NOMO-1 treated with DMSO at 0.1 percent for 48 hours (cell line): ENCODE results near the gene SYT15.
"Not testable (repeated sequence)": the region's sequence is repeated elsewhere in the genome, so short reads cannot be mapped to it uniquely, and the experiment has no call there.

Experiments
- DNase-seq: peaks from one replicate; lab custom pipeline; 2025; ENCODE audit not compliant: unreplicated experiment; lab: John Stamatoyannopoulos, UW

SYT15 gene

DNA sequence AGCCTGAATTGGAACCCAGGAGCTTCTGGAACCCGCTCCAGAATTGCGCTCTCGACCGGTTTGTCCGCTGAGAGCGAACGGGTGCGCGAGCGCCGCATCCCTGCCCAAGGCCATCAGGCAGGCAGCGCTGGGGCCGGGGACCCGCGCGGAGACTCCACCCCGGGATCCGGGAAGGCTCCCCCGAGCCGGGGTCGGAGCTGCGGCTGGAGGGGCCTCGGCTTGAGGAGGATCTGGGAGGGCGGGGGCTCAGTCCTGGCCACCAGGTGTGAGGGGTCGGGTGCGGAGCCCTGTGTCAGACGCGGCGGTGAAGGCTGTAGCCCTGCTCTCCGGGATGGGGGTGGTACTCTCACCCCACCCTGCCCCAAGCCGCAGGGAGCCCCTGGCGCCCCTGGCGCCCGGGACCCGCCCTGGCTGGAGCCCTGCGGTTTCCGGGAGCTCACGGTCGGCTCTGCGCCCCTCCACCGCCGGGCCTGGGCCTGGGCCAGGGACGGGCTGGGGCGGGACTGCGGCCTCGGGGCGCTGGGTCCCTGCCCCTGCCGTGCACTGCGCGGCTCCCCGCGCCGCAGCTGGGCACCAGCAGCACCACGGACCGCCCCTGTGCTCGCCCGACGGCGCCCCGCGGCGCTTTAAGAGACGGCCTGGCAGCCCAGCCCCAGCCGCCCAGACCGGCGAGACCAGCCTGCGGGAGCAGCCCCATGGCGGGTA lies at the start of gene SYT15:
Gene SYT15, plus strand, starts transcription at position 655 of the 705 bp plus-strand sequence. Its CDS starts 41 bp downstream, at position 696.
- not testable (repeated sequence) for DNase-seq

DNA sequence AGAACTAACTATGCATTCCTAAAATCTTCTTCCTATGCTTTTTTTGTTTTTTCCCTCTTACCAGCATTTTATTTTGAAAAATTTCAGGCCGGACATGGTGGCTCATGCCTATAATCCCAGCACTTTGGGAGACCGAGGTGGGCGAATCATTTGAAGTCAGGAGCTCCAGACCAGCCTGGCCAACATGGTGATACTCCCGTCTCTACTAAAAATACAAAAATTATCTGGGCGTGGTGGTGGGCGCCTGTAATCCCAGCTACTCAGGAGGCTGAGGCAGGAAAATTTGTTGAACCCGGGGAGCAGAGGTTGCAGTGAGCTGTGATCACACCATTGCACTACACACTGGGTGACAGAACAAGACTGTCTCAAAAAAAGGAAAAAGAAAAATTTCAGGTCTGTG lies 49.2 kb upstream of the SYT15 start:
- DNase-seq: not testable (repeated sequence)

DNA sequence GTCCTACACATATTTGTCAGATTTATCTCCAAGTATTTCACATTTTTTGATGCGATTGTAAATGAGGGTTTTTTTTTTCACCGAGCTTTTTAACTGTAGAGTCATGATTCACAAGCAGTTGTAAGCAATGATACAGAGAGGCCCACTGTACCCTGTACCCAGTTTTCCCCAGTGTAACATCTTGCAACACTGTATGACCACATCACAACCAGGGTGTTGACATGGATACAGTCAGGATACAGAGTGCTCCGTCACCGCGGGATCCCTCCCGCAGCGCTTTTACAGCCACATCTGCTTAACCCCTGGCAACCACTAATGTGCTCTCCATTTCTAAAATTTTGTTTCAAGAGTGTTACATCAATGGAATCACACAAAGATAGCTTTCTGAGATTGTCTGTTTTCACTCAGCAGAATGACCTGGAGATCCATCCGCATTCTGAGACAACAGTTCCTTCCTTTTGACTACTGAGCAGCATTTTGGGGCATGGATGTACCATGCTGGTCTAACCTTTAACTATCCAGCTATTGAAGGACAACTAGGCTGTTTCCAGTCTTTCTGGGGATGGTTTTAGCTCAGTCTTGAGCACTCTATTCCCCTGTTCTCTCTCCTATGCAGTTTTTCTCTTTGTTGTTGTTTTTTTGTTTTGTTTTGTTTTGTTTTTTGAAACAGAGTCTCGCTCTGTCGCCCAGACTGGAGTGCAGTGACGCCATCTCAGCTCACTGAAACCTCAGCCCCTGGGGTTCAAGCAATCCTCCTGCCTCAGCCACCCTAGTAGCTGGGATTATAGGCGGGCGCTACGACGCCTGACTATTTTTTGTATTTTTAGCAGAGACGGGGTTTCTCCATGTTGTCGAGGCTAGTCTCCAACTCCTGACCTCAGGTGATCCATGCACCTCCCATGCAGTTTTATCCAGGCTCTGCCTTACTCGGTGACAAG lies 48.4 kb upstream of the SYT15 start:
- DNase-seq: no peak

GRCh38 chr10:46532256-46532655 lies 46.7 kb upstream of the SYT15 start:
- DNase-seq: not testable (repeated sequence)

- no peak for DNase-seq
Measured at GRCh38 chr10:46534828-46535524, 44.0 kb upstream of the SYT15 start.

DNA sequence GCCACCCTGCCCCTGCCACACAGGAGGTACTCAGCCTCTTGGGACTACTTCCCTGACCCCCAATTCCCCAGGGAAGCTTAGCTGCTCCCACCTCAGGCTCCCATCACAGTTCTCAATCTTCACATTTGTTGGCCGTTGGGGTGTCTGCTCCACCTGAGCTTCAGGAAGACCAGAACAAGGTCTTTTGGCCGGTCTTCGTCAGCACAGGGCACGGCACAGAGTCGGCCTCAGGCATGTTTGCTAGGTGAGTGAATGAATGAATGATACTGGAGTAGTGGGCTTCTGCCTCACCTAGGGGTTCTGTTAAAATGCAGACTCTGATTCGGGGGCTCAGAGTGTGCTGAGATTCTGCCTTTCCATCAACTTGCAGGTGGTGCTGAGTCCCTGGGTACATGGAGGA lies 42.8 kb upstream of the SYT15 start:
- DNase-seq: no peak

DNA sequence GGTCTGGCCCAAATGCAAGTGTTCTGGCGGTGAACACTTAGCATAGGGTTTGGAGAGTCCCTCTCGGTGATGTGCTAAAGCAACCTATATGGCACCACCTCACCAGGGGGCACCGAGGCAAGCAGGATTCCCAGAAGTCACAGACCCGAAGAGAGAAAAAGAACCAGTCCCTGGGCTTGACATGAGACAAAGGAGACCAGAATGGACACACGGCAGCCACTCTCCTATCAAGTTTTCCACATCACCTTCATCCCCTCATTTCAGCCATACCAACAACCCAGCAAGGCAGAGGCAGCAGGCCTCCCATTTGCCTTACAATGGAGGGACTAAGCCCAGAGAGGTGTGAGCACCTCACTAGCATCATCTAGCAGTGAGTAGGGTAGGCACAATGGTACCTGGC lies 42.1 kb upstream of the SYT15 start:
- DNase-seq: no peak

GRCh38 chr10:46537309-46537708 lies 41.6 kb upstream of the SYT15 start:
- DNase-seq: no peak

DNA sequence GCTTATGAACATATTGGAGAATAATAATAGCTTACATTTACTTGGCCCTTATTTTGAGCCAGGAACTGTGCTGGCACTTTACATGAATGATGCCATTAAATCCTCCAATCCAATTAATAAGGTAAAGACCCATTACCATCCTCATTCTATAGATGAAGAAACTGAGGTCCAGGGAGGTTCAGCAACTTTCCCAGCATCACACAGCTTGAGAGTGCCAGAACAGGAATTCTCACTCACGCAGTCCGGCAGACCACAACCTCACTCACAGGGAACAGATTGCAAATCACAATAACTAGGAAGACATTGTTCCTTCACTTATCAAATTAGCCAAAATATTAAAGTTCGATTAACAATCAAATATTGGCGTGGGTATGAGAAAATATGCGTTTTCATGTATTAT lies 40.8 kb upstream of the SYT15 start:
- no peak for DNase-seq

DNA sequence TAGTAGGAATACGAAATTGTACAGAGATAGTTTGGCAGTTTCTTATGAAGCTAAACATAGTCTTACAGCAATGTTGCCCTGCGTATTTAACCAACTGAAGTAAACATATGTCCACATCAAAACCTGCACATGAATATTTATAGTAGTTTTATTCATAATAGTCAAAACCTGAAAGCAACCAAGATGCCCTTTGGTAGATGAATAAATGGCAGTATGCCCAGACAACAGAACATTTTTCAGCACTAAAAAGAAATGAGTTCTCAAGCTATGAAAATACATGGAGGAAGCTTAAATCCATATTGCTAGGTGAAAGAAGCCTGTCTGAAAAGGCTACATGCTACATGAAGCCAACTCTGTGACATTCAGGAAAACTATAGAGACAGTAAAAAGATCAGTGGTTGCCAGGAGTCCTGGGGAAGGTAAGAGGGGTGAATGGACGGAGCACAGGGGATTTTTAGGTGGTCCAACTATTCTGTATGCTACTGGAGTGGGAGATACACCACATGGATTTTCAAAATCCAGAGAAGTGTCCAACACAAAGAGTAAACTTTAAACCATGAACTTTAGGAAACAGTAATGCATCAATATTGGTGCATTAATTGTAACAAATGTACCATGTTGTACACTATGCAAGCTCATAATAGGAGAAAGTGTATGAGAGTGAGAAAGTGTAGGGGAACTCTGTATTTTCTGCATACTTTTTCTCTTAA lies 40.1 kb upstream of the SYT15 start:
- DNase-seq: no peak

DNA sequence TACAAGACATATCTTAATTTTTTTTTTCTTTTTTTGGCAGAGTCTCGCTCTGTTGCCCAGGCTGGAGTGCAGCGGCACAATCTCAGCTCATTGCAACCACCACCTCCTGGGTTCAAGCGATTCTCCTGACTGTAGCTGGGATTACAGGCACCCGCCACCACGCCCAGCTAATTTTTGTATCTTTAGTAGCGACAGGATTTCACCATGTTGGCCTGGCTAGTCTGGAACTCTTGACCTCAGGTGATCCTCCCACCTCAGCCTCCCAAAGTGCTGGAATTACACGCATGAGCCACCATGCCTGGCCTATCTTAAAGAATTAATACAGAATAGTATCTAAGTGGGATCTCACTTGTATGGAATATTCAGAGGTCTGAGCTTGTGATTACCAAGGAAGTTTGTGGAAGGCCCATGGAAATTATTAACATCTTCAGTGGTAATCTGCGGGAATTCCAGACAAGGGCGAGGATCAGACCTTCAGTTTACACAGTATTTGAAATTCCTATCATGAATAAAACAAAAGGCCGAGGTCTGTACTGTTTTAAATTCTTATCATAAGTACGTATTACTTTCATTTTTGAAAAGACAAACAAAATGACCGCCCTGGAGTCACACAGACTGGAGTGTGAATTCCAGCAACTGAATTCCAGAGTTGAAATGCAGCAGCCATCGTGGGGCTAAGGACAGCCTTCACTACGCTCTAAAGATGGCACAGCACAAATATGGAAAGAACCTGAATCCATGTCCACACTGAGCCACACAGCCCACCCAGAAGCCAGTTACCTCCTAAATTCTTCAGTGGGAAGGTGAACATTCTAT lies 39.1 kb upstream of the SYT15 start:
- no peak for DNase-seq

DNA sequence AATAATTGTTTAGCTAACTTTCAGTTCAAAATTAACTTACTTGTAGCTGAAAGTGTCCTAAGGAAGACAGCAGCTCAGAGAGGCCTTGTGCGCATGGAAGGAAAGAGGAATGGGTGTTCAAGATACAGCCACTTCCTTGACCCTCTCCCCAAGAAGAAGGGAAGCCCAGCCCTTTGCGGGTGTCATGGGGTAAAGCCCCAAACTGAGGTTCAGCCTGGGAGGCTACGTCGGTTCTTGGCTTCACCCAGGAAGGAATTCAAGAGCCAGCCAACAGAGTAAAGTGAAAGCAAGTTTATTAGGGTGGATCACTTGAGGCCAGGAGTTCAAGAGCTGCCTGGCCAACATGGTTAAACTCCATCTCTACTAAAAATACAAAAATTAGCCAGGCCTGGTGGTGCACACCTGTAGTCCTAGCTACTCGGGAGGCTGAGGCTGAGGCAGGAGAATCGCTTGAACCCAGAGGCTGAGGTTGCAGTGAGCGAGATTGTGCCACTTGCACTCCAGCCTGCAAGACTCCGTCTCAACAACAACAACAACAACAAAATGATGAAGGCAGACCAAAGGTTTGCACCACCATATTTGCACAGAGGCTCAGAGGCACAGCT lies 38.4 kb upstream of the SYT15 start:
- DNase-seq: no peak

GRCh38 chr10:46541017-46541661 lies 37.8 kb upstream of the SYT15 start:
- no peak for DNase-seq

GRCh38 chr10:46541735-46542566 lies 37.0 kb upstream of the SYT15 start:
- DNase-seq: no peak

- DNase-seq: no peak
Measured at GRCh38 chr10:46542567-46543465, 36.1 kb upstream of the SYT15 start.

- no peak for DNase-seq
Measured at GRCh38 chr10:46543466-46544377, 35.2 kb upstream of the SYT15 start.
